NCI-H345 (cell line): ENCODE measurements around the gene SPATS2.
A peak's percentile ranks its signal among the peaks of the same experiment; 100 is the strongest.
"Not testable (repeated sequence)": the region's sequence is repeated elsewhere in the genome, so short reads cannot be mapped to it uniquely, and the experiment has no call there.

Experiments
- DNase-seq: peaks from one replicate; lab custom pipeline; 2025; lab: John Stamatoyannopoulos, UW

The SPATS2 gene

DNA sequence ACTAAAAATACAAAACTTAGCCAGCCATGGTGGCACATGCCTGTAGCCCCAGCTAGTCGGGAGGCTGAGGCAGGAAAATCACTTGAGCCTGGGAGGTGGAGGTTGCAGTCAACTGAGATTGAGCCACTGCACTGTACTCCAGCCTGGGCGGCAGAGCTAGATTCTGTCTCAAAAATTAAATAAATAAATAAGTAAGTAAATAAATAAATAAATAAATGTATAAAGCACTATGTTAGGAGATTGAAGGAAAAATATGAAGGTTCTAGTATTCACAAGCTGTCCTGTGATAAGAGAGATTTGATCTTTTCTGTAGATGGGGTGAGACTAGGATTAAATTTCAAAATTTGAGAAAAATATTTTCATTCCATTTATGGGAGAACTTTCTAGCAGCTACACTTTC, 14.9 kb upstream of the SPATS2 start:
- no peak for DNase-seq

DNA sequence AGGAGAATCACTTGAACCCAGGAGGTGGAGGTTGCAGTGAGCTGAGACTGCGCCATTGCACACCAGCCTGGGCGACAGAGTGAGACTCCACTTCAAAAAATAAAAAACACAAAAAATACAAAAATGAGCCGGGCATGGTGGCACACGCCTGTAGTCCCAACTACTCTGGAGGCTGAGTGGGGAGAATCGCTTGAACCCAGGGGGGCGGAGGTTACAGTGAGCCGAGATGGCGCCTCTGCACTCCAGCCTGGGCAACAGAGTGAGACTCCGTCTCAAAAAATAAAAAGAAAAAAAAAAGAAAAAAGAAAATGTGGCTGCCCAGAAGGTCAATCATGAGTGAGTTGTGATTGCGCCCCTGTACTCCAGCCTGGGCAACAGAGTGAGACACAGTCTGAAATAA, 11.3 kb upstream of the SPATS2 start:
- no peak for DNase-seq

DNA sequence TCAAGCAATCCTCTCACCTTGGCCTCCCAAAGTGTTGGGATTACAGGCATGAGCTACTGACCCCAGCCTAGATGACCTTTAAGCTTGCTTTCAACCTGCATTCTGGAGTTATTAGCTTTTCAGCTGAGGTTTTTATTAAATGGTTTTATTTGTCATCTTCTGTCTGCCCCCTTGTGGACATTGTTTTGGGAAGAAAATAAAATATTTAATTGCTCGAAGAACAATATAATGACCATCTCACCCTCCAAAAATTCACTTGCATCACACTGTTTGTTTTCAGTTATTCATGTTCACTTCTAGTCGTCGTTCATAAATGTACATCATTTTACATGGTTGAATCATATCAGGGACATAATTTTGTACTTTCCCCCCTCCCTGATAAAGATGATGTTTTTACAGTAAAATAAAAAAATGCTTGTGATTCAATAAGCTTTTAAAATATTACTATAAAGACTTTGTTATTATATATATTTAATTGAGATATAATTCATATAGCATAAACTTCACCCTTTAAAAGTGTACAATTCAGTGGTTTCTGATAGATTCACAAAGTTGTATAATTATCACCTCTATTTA, 10.1 kb upstream of the SPATS2 start:
- DNase-seq = no peak

DNA sequence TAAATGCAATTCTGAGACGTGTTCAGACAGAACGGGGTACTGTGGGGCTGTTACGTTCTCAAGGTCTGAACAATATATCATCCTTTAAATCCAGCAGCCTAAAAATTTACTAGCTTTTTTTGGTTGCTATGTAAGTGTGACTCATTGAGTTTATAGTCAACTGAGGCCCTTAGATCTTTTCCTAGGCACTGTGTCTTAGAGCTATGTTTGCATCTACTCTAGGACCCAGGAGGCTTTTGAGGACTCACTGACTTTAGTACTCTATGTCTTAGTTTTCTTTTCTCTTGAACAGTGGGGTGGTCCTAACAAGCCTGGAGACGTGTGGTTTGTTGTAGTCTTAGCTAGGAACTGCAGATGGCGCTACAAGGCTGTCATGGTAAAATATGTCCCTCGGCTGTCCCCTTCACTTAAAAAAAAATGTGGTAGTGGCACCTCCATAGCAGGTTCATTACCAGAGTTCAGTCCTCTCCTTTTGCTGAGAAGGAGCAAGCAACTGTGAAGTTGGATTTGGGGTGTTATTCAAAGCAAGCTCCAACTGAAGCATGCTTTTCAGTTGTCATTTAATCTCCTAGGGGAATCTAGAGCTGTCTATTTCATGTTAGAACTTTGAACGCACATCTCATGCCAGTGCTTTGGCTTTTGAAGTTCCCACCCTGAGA, 8.7 kb upstream of the SPATS2 start:
- peak; percentile 21 for DNase-seq

DNA sequence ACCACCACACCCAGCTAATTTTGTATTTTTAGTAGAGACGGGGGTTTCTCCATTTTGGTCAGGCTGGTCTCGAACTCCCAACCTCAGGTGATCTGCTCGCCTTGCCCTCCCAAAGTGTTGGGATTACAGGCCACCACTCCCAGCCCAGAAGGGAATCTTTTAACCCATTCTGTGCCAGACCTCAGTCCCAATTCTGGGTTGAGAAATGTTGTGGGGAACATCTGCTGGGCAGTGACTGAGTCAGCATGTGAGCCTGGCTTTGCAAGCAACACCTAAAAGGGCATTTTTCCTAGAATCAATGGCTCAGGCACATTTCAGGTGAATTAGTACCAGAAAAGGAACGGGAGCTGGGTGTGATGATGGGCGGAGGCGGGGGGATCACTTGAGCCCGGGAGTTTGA, 7.6 kb upstream of the SPATS2 start:
- DNase-seq = no peak

DNA sequence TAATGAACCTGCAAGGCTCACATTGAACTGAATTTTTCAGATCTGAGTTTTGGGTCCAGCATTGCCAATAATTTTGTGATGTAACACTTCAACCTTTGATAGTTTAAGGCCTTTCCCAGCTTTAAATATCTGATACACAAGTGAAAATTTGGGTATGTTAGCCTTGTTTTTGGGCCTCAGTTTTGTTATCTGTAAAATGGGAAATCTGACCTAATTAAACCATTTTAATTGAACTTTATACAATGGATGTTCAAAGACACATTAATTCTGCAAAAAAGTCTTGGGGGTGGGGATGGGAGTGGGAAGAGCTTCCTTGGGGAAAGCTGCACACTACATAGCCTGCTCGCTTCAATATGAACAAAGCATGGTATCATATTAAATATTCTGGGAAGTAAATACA, 5.2 kb upstream of the SPATS2 start:
- no peak for DNase-seq

DNA sequence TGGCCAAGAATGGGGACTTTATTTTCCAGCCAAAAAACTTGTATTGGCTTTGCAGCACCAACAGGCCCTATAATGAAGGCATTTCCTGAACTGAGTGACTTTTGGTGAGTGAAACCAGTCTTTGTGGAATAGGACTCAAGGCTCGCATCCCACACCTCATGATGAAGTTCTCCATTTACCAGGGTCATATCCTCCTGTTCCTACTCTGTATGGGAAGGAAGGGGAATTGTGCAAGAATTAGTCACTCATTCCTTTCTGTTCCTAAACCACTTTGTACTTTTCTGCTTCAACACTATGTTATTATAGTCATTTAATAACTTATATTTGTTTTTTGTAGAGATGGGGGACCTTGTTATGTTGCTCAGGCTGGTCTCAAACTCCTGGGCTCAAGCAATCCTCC, 2.3 kb upstream of the SPATS2 start:
- no peak for DNase-seq

DNA sequence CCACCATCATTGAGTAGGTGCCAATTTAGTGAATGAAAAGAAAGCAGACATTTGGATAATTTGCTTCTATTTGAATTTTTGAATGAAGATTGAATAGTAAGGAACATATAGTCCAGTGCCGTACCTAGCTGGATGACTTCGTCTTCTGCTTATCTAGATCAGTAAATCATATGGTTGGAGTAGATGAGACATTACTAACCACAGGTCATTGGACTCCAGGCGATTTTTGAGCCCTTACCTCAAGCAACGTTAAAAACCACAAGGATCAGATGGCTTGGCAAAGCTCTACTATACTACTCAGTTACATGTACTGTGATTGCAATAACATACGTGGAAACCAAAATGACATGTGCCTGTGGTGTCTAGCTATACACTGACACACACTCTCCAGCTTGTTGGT, 1.7 kb upstream of the SPATS2 start:
- DNase-seq = no peak

DNA sequence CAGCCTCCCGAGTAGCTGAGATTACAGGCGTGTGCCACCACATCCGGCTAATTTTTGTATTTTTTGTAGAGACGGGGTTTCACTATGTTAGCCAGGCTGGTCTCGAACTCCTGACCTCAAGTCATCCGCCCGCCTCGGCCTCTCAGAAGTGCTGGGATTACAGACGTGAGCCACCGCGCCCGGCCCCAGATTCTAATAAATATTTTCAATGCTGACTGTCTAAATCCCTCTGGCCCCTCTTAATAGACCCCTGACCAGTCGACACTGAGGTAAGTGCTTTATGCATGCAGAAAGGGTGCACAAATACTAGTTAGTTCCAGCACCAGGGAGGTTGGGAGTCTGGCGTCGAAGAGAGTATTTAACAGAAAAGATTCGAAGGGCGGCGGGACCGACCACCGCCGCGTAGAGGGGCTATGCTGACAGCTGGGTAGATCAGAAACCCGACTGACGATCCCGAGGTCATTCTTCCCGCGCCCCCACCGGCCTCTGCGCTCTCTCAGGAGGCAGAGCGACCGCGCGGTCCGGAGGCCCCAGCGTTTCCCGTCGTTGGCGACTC, 1.1 kb upstream of the SPATS2 start:
- no peak for DNase-seq

DNA sequence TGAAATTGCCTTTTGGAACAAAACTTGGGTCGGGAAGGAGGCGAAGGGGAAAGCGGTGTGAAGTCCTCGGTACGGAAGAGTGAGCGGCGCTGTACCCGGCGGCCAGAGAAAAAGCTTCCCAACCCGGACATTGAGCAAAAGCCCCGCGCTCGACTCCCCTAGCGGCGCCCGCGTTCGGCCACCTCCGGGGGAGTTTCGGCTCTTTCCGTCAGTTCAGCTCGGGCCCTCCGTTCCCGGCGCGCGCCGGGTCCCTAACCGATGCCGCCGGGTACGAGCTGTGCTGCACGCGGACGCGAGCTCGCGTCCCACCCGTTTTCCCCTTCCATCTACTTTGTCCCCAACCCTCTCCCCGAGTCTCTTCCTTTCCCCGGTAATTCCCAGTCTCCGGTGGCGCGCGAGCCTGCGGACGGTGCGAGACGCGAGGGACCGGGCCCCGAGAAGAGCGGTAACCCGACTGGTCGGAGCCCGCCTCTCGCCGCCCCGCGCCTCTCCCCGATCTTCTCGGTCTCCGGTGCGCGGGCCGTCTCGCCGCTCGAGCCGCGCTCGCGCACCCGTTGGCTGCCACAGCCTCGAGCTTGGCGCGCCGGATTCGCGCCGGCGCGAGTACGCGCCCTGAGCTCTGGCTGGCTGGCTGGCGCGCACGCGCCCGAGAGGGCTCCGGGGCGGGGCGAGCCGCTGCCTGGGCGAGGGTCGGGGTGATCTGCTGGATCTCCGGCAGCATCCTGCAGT, 446 bp upstream of the SPATS2 start:
- peak; percentile 80 for DNase-seq

DNA sequence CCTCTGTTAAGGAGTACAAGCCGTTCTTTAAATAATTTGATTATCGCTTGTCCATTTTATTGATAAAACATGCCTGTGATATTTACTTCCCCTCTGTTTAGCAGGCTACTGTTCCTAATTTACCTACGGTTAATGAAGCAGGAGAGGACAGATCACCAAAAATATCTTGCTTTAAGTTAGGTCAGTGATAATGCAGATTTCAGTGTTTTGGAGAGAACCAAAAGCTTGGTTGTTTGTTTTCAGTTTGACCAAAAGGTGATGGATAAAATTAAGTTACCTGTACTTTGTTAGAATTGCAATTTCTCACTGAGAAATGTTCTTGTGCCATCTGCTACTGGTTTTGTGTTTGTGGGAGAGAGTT, 958 bp downstream of the SPATS2 start:
- DNase-seq = no peak

DNA sequence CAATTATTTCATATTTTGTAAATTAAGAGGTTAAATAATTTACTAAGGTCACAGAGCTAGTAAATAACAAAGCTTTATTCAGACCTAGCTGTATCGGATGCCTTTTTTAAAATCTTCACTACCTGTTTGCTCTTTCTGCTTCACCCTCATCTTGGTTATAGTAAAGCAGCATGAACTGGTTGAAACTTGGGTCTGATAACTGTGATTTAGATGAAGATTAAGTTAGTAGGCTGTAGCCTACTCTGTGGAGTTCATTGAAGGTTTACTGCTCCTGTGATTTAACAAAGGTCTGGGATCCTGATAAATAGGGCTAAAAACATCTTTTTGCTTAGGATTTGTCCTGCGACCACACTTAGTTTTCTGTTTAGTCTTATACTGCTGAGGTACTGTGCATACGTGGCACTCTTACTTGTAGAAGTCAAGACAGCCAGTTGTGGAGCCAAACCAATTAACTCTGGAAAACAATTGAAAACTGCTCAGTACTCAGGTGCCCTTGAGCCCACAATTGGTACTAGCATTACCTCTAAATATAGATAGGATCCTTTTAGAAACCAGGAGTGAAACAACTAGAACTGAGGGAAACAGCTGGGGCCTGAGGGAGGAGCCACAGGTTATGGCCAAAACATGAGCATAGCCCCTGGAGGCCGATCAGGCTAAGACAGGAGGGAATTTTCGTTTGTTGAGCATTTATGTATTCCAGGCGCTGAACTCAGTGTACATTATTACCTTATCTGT, 2.3 kb downstream of the SPATS2 start:
- DNase-seq = no peak

DNA sequence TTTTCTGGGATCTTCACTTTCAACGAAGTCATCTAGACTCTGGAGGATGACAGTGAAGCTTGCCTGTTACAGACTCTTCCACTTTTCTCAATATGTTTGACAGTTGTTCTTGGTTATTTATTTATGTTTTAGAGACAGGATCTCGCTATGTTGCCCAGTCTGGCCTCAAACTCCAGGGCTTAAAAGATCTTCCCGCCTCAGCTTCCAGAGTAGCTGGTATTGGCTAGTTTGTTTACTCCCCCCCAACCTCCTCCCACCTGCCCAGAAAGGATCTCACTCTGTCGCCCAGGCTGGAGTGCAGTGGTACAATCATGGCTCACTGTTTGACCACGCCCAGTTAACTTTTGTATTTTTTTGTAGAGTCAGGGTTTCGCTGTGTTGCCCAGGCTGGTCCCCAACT, 3.3 kb downstream of the SPATS2 start:
- no peak for DNase-seq

DNA sequence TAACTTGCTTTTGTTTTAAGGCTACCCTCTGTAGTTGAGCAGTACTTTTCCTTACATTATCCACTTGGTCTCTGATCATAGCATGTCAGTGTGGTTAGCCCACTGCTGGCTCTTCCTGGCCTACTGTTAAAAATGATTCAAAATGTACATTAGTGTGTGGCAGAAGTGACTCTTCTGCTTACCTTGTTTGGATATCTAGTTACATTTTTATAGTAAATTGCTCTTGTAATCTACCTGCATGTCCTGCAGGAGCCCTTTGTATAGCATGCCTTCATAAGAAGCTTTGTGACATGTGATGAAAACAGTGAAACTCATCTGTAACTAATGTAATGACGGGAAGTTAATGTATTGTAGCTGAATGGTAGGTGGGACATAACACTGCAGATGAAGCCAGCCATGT, 8.1 kb downstream of the SPATS2 start:
- no peak for DNase-seq

DNA sequence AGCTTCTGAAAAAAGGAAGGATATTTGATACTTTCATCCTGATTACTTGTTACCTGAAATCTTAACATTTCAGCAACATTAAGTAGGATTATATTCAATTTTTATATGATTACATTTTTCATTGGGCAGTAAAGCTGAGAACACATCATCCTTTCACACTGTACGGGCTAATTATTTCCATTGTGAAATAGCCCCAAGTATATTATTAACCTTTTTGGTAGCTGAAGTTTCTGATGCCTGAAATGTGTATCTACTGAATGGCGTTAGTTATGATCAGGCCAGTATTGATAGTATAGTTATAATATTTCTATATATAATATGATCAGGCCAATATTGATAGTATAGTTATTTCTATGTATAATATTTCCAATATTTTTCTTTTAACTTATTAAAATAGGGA, 10.1 kb downstream of the SPATS2 start:
- no peak for DNase-seq

DNA sequence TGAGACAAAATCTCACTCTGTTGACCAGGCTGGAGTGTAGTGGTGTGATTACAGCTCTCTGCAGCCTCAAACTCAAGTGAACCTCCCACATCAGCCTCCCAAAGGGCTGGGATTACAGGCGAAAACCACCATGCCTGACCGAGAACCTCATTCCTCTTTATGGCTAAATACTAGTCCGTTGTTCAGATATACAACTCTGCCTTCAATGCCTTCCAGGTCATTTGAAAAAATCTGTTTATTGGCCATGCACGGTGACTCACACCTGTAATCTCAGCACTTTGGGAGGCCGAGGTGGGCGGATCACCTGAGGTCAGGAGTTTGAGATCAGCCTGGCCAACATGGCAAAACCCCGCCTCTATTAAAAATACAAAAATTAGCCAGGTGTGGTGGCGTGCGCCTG, 12.9 kb downstream of the SPATS2 start:
- not testable (repeated sequence) for DNase-seq

DNA sequence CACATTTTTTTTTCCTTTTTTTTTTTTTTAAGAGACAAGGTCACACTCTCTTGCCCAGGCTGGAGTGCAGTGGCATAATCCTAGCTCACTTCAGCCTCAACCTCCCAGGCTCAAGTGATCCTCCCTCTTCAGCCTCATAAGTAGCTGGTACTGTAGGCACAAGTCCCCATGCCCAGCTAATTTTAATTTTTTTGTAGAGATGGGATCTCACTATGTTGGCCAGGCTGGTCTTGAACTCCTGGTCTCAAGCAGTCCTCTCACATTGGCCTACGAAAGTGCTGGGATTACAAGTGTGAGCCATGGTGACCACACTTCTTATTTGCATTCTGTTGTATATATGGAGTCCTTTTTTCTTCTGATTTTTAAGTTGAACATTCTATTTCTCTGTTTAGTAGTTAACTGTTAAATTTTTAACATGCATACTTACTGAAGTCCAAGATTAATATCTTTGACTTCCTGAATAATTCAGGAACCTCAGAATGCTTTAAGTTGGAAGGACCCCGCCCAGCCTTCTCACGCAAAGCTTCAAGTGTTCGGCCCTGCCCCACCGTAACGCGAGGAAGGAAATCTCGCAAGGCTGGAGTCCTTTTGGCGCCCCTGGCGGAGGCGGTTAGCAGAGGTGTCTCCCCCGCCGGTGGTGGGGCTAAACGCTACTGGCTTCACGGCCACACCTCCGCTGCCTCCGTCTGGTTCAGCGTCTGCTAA, 21.6 kb downstream of the SPATS2 start:
- DNase-seq = no peak

DNA sequence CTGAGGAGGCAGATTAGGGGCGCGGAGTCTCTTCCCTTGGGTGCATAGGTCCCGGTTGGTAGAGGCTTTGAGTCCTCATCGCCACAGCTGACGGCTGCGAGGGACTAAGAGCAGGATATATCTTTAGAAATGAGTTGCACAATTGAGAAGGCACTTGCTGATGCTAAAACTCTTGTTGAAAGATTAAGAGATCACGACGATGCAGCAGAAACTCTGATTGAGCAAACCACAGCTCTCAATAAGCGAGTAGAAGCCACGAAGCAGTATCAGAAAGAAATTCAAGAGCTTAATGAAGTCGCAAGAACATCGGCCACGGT, 22.1 kb downstream of the SPATS2 start:
- no peak for DNase-seq

DNA sequence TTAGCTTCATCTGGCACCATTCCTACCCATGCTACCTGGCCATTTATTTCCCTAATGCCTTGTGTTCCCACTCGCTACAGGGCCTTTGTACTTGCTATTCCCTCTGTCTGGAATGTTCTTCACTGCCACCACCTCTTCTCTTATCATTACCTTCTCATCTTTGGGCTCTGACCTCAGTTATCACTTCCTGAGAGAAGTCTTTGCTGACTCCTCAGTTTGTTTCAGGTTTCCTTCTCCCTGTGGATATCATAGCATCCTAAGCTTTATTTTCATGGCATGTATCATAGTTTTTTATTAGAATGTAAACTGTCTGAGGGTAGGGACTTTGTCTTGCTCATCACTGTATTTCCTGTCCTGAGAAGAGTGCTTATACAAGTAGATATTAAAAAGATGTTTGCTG, 29.7 kb downstream of the SPATS2 start:
- DNase-seq = no peak

DNA sequence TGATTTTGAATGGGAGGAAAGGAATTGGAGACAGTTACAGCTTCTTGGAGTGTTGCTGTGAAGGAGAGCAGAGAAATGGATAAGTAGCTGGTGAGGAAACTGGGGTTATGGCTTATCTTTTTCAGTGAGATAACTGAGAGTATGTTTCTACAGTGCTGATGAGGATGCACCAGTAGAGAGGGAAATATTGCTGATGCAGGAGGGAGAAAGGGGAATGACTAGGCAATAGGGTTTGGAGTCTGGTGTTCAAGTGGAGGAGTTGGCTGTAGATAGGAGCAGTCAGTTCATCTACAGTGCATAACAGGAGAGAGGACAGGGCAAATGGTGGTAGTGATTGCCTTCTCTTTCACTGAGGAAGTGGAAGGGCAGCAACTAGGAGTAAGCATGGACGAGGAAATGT, 33.0 kb downstream of the SPATS2 start:
- no peak for DNase-seq

DNA sequence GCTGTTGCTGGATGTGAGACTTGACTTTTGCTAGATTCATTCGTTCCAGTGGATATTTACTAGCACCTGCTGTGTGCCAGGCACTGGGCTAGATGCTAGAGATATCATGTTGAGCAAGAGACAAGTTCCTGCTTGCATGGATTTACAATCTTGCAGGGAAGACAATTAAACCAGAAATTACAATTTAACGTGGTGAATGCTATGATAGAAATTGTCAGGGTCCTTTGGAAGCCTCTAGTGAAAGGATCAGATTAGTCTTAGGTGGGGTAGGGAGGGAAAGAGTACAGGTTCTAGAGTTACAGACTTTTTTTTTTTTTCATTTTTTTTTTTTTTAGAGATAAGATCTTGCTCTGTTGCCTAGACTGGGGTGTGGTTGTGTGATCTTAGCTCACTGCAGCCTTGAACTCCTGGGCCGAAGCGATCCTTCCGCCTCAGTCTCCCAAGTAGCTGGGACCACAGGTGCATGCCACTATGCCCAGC, 36.7 kb downstream of the SPATS2 start:
- no peak for DNase-seq

DNA sequence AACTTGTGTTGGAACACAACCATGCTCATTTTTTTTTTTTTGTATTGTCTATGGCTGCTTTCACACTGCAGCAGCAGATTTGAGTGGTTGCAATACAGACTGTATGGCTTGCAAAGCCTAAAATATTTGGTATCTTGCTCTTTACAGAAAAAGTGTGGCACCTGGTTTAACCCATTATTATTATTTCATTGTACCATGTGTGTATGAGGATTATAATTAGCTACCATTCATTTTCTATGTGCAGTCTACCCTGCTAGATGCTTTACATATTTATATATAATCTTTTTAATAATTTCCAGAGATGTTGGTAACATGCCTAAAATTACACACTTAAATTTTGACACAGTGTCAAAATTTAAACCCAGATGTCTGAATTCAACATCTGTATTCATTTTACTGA, 37.7 kb downstream of the SPATS2 start:
- DNase-seq = no peak
